Endothelial cell of umbilical vein (primary cell): ENCODE measurements around the gene KIF22. TPM values are rescaled to one million over a fixed set of nuclear protein-coding genes. Genes with fewer than 3 reads are reported as not detected.
A peak's percentile ranks its signal among the peaks of the same experiment; 100 is the strongest.

Experiments used
- BruUV-seq: library from RNA; stranded (reverse); fragments of 400-500 nt; replicated peaks from 2 replicates; lab custom pipeline; 2021; lab: Mats Ljungman, UMichigan
- CTCF ChIA-PET: fragments of 300-600, 350-600 bp; sonication (Branson Sonifier 250); formaldehyde crosslinking; loops from one replicate; lab custom pipeline; 2021; ENCODE audit warnings: antibody characterized with exemption, inconsistent platforms; lab: Charles Lee
- POLR2A ChIA-PET: fragments of 300-600, 350-600 bp; sonication (Branson Sonifier 250); formaldehyde crosslinking; loops from one replicate; lab custom pipeline; 2021; ENCODE audit warnings: antibody characterized with exemption, inconsistent platforms; lab: Charles Lee
- DNase-seq: peaks from one replicate; pipeline ENCODE4 v3.0.0-alpha.2; 2011; ENCODE audit warnings: low read depth, low spot score
- FAIRE-seq: peaks from 2 replicates; lab custom pipeline; 2011; peaks lifted over from hg19 to GRCh38; lab: Jason Lieb, UNC
- H2AFZ ChIP-seq: 2 replicates; pipeline ENCODE4 v1.6.0; 2012; ENCODE audit warnings: low read depth, low read length, control low read depth, inconsistent platforms
- H3K27ac ChIP-seq: 2 replicates; pipeline ENCODE4 v1.5.1; 2011; ENCODE audit warnings: low read depth, mild to moderate bottlenecking, control low read depth, low read length, moderate library complexity; ENCODE audit not compliant: insufficient read depth
- H3K27me3 ChIP-seq, 2 experiments: 2 replicates each; pipeline versions ENCODE4 v1.6.0 to v1.6.1; 2011; ENCODE audit warnings: low read length in 2 of 2, mixed read lengths in 1 of 2; ENCODE audit not compliant: control insufficient read depth in 2 of 2, insufficient read depth in 2 of 2
- H3K36me3 ChIP-seq, 2 experiments: 2 replicates in 1 of 2; 3 replicates in 1 of 2; pipeline ENCODE4 v1.5.1; 2011; ENCODE audit warnings: low read length in 2 of 2, mild to moderate bottlenecking in 1 of 2, moderate library complexity in 1 of 2; ENCODE audit not compliant: control insufficient read depth in 2 of 2, insufficient read depth in 2 of 2; ENCODE audit errors: extremely low read depth in 1 of 2
- H3K4me1 ChIP-seq: 3 replicates; pipeline ENCODE4 v1.5.1; 2011; ENCODE audit warnings: mild to moderate bottlenecking, low read length; ENCODE audit not compliant: control insufficient read depth, insufficient read depth; ENCODE audit errors: extremely low read depth
- H3K4me2 ChIP-seq: 2 replicates; pipeline ENCODE4 v1.6.1; 2011; ENCODE audit warnings: low read length, control low read depth, mixed read lengths; ENCODE audit not compliant: insufficient read depth
- H3K4me3 ChIP-seq, 3 experiments: fragments of 200-600 bp in 1 of 3; sonication (generic), shearing (Covaris generic) in 1 of 3; replicated peaks in 1 of 3; 2 replicates each; pipeline ENCODE4 v1.5.1; 2011 to 2016; ENCODE audit warnings: control low read depth in 3 of 3, low read length in 3 of 3, mild to moderate bottlenecking in 2 of 3, inconsistent platforms in 1 of 3, low read depth in 1 of 3, moderate library complexity in 1 of 3; ENCODE audit not compliant: insufficient read depth in 1 of 3
- H3K79me2 ChIP-seq: 2 replicates; pipeline ENCODE4 v1.6.0; 2012; ENCODE audit warnings: low read length, inconsistent platforms; ENCODE audit not compliant: control insufficient read depth, insufficient read depth
- H3K9ac ChIP-seq: replicated peaks from 2 replicates; pipeline ENCODE3; 2011; ENCODE audit warnings: low read length, control low read depth; ENCODE audit not compliant: insufficient read depth; ENCODE audit errors: extremely low read depth
- H3K9me1 ChIP-seq: replicated peaks from 3 replicates; pipeline ENCODE4 v1.6.0; 2011; ENCODE audit warnings: mild to moderate bottlenecking, low read length; ENCODE audit not compliant: control insufficient read depth, insufficient read depth; ENCODE audit errors: extremely low read depth
- H3K9me3 ChIP-seq: replicated peaks from 2 replicates; pipeline ENCODE4 v1.5.1; 2012; ENCODE audit warnings: low read length, inconsistent platforms; ENCODE audit not compliant: control insufficient read depth, insufficient read depth
- H4K20me1 ChIP-seq: replicated peaks from 2 replicates; pipeline ENCODE3; 2011; ENCODE audit warnings: mild to moderate bottlenecking, low read length; ENCODE audit not compliant: control insufficient read depth, insufficient read depth; ENCODE audit errors: extremely low read depth
- CTCF ChIP-seq, 2 donors: IDR thresholded peaks; 1 replicate in 1 of 2; 2 replicates in 1 of 2; pipeline ENCODE4 v1.5.1; 2011; ENCODE audit warnings: low read length in 2 of 2, mild to moderate bottlenecking in 2 of 2, moderate library complexity in 2 of 2, control low read depth in 1 of 2, inconsistent platforms in 1 of 2, low read depth in 1 of 2; ENCODE audit not compliant: insufficient read depth in 1 of 2; ENCODE audit errors: extremely low read depth in 1 of 2
- EZH2 ChIP-seq: IDR thresholded peaks from 2 replicates; pipeline ENCODE4 v1.6.1; 2012; ENCODE audit warnings: borderline replicate concordance, low read depth, mild to moderate bottlenecking, moderate library complexity, low read length, inconsistent platforms; ENCODE audit not compliant: severe bottlenecking
- FOS ChIP-seq: IDR thresholded peaks from 2 replicates; pipeline ENCODE4 v1.6.1; 2011; ENCODE audit warnings: mild to moderate bottlenecking, low read length, moderate library complexity, borderline replicate concordance; ENCODE audit not compliant: insufficient read depth
- GATA2 ChIP-seq: IDR thresholded peaks from 2 replicates; pipeline ENCODE4 v1.7.0; 2011; ENCODE audit warnings: low read depth, mild to moderate bottlenecking, moderate library complexity, mixed read lengths, low read length; ENCODE audit not compliant: insufficient read length, insufficient read depth
- JUN ChIP-seq: IDR thresholded peaks from 2 replicates; pipeline ENCODE4 v1.6.1; 2011; ENCODE audit warnings: borderline replicate concordance, low read depth; ENCODE audit not compliant: insufficient read length, insufficient read depth
- MAX ChIP-seq: IDR thresholded peaks from 2 replicates; pipeline ENCODE4 v1.6.1; 2011; ENCODE audit not compliant: insufficient read depth, insufficient read length
- POLR2A ChIP-seq: IDR thresholded peaks from 2 replicates; pipeline ENCODE4 v1.6.1; 2012; ENCODE audit warnings: low read depth, mild to moderate bottlenecking, control low read depth, low read length
- POLR2AphosphoS5 ChIP-seq: IDR thresholded peaks from 2 replicates; pipeline ENCODE4 v1.6.1; 2012; ENCODE audit warnings: low read depth, mild to moderate bottlenecking, control low read depth, low read length, moderate library complexity; ENCODE audit not compliant: insufficient read depth
- dilution Hi-C: fragments of 300-500 bp; cut with MboI; formaldehyde crosslinking; loops from one replicate; pipeline ENCODE4 v1.15.0; 2019; ENCODE audit warnings: low sequenced_read_pairs; ENCODE audit not compliant: extremely low pct_ligation_motif_present
- intact Hi-C: fragments of 100-400 bp; cut with micrococcal nuclease; formaldehyde crosslinking; loops from one replicate; pipeline ENCODE4 v1.10.0; 2022
- polyA plus RNA-seq, 4 experiments: library from polyadenylated mRNA; depleted of rRNA in 3 of 4; stranded (reverse) in 3 of 4; unstranded in 1 of 4; fragments of >200 nt; gene quantifications; 2 replicates each; pipeline versions ENCODE4 v1.2.1 to v1.2.3, GENCODE V29; 2011 to 2012; ENCODE audit warnings: missing spikeins in 1 of 4
- total RNA-seq: library from RNA; stranded (reverse); gene quantifications from 2 replicates; pipeline ENCODE4 v1.2.3, GENCODE V29; 2021

The KIF22 gene
- total and polyA plus RNA-seq, 2 donors (not counting 3 experiments of a cell fraction or from before 2014, with no cell fraction given): 67.3 to 90.0 TPM

GRCh38 chr16:29806099-29806579 lies 15.6 kb downstream of the KIF22 start, which contains the start of gene MAZ:
Gene MAZ (plus strand): TSS chr16:29806529. CDS start chr16:29806702, 173 bp downstream.
- DNase-seq (no peak), FAIRE-seq (no peak)
- Histone ChIP-seq H3K4me1 (peaks cover 35% of the 10 kb centered on the region), H3K27ac (peak within 1 kb of the TSS; percentile 68), H3K4me2 (peak within 1 kb of the TSS; percentile 71), H3K79me2 (peaks cover 29% of the 10 kb centered on the region), H3K9ac (peak within 1 kb of the TSS; percentile 60), H4K20me1 (no peaks in the 10 kb centered on the region), H3K4me3 (peak within 1 kb of the TSS; percentile 42 to 72 (median 62)), H3K27me3 (no peaks in the 10 kb centered on the region), H3K9me1 (no peaks in the 10 kb centered on the region), H2AFZ (peak within 1 kb of the TSS; percentile 31), H3K36me3 (peaks cover 8 to 14% of the 10 kb centered on the region in 2 experiments), H3K9me3 (no peaks in the 10 kb centered on the region)
- dilution Hi-C loops: loop anchor here (10.0 kb wide), 1 partner anchor 189 kb away; the partner anchor contains the start of genes HIRIP3 and INO80E
- intact Hi-C loops: loop anchor here (5.0 kb wide), 2 partner anchors 104 to 166 kb away; partner anchors contain the start of gene TAOK2
- TF ChIP-seq POLR2AphosphoS5 (no peak), JUN (no peak), EZH2 (no peak)
- POLR2A ChIA-PET: interaction anchor here (0.6 kb wide), 2 partner anchors 42 to 98 kb away, joined by 3 to 4 read pairs; no protein-coding TSS in a partner anchor
- no TSS peak for BruUV-seq
- CTCF ChIA-PET: interaction anchor here (0.7 to 3.7 kb wide), 4 partner anchors 10 to 106 kb away, joined by 3 to 163 read pairs (median 4); partner anchors contain the start of gene PAGR1

GRCh38 chr16:29806641-29807425 lies 16.3 kb downstream of the KIF22 start:
- DNase-seq (peak; percentile 23), FAIRE-seq (no peak)
- ChIA-PET POLR2A (interaction anchor here (0.6 to 1.5 kb wide), 4 partner anchors 9 to 97 kb away, joined by 3 to 4 read pairs (median 4); partner anchors contain the start of gene PAGR1), CTCF (interaction anchor here (0.8 to 3.7 kb wide), 27 partner anchors 10 to 225 kb away, joined by 3 to 163 read pairs (median 7); partner anchors contain the start of genes ASPHD1, CDIPT, KCTD13 and KIF22)
- H3K27ac ChIP-seq: peak overlapping the region; percentile 8
- H3K9me3 ChIP-seq: no peaks in the 10 kb centered on the region
- H3K36me3 ChIP-seq: peaks cover 6 to 14% of the 10 kb centered on the region in 2 experiments
- peaks cover 41% of the 10 kb centered on the region for H3K4me1 ChIP-seq
- H3K9ac ChIP-seq: peak overlapping the region; percentile 44
- H3K4me2 ChIP-seq: peak overlapping the region; percentile 71
- peak overlapping the region; percentile 42 to 72 (median 62) for H3K4me3 ChIP-seq
- no peaks in the 10 kb centered on the region for H3K9me1 ChIP-seq
- TF ChIP-seq GATA2 (no peak), POLR2AphosphoS5 (no peak), FOS (no peak), MAX (no peak), JUN (no peak), CTCF (IDR thresholded peaks at IDR 0.05; ENCODE audit: extremely low read depth in 1 of 2, insufficient read depth in 1 of 2, low read depth in 1 of 2, low read length in 2 of 2) (no peak), POLR2A (peak; percentile 28)
- intact Hi-C loops (loop anchor here (5.0 kb wide), 2 partner anchors 105 to 165 kb away; partner anchors contain the start of gene TAOK2), dilution Hi-C loops (loop anchor here (10.0 kb wide), 1 partner anchor 188 kb away; the partner anchor contains the start of genes HIRIP3 and INO80E)
- H4K20me1 ChIP-seq: no peaks in the 10 kb centered on the region
- H3K79me2 ChIP-seq: peaks cover 29% of the 10 kb centered on the region
- BruUV-seq: no TSS peak
- no peaks in the 10 kb centered on the region for H3K27me3 ChIP-seq
- no peak overlapping the region for H2AFZ ChIP-seq
